22Rv1 (cell line): ENCODE measurements around the gene DACH1.

ENCODE experiments used
- CTCF ChIP-seq: fragments of 450-650 bp; IDR thresholded peaks from 2 replicates; pipeline ENCODE4 v1.5.1; 2017; ENCODE audit warnings: mild to moderate bottlenecking
- ZFX ChIP-seq: fragments of 450-650 bp; IDR thresholded peaks from 2 replicates; pipeline ENCODE4 v1.6.1; 2017; ENCODE audit warnings: antibody characterized with exemption, borderline replicate concordance

GRCh38 chr13:71801781-71802180, 65.2 kb downstream of the DACH1 start:
- TF ChIP-seq CTCF (no peak), ZFX (no peak)
